HG03432 (cell line): ENCODE data around the gene ACTL6B.

Experiments used
- ATAC-seq: cut with Tn5 transposase; IDR thresholded peaks from one replicate; pipeline ENCODE4 v1.9.1; 2021; ENCODE audit warnings: mild to moderate bottlenecking, moderate library complexity; ENCODE audit not compliant: unreplicated experiment

ACTL6B gene

GRCh38 chr7:100683659-100684533, 27.6 kb upstream of the ACTL6B start:
- ATAC-seq, result no peak

GRCh38 chr7:100682991-100683658, 26.9 kb upstream of the ACTL6B start:
- no peak for ATAC-seq

- no peak for ATAC-seq
These were observed 26.0 kb upstream of the ACTL6B start for GRCh38 chr7:100682228-100682741.

GRCh38 chr7:100681491-100682227, 25.4 kb upstream of the ACTL6B start:
- ATAC-seq, result no peak

GRCh38 chr7:100680576-100681271, 24.5 kb upstream of the ACTL6B start:
- ATAC-seq, result no peak

- ATAC-seq, result no peak
These were observed 23.8 kb upstream of the ACTL6B start for GRCh38 chr7:100679927-100680575.

GRCh38 chr7:100679129-100679926, 23.1 kb upstream of the ACTL6B start:
- no peak for ATAC-seq

- no peak for ATAC-seq
These were observed 22.2 kb upstream of the ACTL6B start for GRCh38 chr7:100678291-100678984.

- ATAC-seq, result no peak
These were observed 21.3 kb upstream of the ACTL6B start for GRCh38 chr7:100677308-100678267.

- no peak for ATAC-seq
These were observed 20.5 kb upstream of the ACTL6B start for GRCh38 chr7:100676501-100677306.

- peak; percentile 34 for ATAC-seq
These were observed 19.5 kb upstream of the ACTL6B start for GRCh38 chr7:100675581-100676350.

GRCh38 chr7:100675105-100675451, 18.8 kb upstream of the ACTL6B start:
- no peak for ATAC-seq

- ATAC-seq, result no peak
These were observed 18.3 kb upstream of the ACTL6B start for GRCh38 chr7:100674411-100675104.

- peak; percentile 1 for ATAC-seq
These were observed 17.7 kb upstream of the ACTL6B start for GRCh38 chr7:100673942-100674410.

- peak; percentile 62 for ATAC-seq
These were observed 17.2 kb upstream of the ACTL6B start, which contains the start of gene GNB2 for GRCh38 chr7:100673302-100673941. GNB2 (plus strand) TSS chr7:100673740; CDS start chr7:100676266, 2,526 bp downstream.
